ENCODE results near the gene PCDHB14. TPM values are rescaled to one million over a fixed set of nuclear protein-coding genes. Genes with fewer than 3 reads are reported as not detected.

PCDHB14 gene
- total RNA-seq, 1 donor from 2014 or later = 8.0 TPM

DNA sequence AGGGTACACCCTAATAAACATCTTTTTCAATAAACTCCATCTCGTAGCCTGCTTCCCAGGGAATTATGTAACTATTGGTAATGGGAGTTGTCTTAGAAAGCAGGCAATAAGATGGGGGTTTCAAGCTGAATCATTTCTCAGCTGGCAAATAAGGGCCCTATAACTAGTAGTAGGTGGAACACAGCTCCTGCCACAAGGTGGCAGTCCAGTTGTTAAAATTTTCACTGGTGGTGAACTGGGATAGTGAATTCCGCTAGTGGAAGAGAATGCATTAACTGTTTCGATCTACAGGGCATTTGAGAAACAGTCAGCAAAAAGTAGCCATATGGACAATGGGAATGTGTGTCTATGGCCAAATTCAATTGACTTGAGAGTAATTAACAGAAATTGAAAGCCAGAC lies 49.8 kb downstream of the PCDHB14 start:
- H3K27me3 Mint-ChIP-seq = no peaks in the 10 kb centered on the region
- DNase-seq (ENCODE audit: low spot score, unreplicated experiment) = no peak
- no peaks in the 10 kb centered on the region for H3K4me1 Mint-ChIP-seq (ENCODE audit: low read depth)
- H3K9me3 Mint-ChIP-seq (ENCODE audit: low read depth) = peaks cover 48% of the 10 kb centered on the region
- H3K36me3 Mint-ChIP-seq (ENCODE audit: insufficient read depth) = peaks cover 17% of the 10 kb centered on the region
- no peak overlapping the region for H3K4me3 Mint-ChIP-seq (ENCODE audit: low read depth)
- H3K27ac Mint-ChIP-seq = no peak overlapping the region
- TF ChIP-seq, protein P1, sequence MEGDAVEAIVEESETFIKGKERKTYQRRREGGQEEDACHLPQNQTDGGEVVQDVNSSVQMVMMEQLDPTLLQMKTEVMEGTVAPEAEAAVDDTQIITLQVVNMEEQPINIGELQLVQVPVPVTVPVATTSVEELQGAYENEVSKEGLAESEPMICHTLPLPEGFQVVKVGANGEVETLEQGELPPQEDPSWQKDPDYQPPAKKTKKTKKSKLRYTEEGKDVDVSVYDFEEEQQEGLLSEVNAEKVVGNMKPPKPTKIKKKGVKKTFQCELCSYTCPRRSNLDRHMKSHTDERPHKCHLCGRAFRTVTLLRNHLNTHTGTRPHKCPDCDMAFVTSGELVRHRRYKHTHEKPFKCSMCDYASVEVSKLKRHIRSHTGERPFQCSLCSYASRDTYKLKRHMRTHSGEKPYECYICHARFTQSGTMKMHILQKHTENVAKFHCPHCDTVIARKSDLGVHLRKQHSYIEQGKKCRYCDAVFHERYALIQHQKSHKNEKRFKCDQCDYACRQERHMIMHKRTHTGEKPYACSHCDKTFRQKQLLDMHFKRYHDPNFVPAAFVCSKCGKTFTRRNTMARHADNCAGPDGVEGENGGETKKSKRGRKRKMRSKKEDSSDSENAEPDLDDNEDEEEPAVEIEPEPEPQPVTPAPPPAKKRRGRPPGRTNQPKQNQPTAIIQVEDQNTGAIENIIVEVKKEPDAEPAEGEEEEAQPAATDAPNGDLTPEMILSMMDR (IDR thresholded peaks at IDR 0.05; ENCODE audit: unreplicated experiment) = no peak

Other genes with a start within 250 kb of the PCDHB14 start
- 0.29 and 0.31 TPM in 2 replicates for gene PCDHB1, start 172.0 kb upstream of the PCDHB14 start, total RNA-seq
- gene PCDHB2, start 128.7 kb upstream of the PCDHB14 start, total RNA-seq = 75.5 and 80.4 TPM in 2 replicates
- gene PCDHB3, start 122.9 kb upstream of the PCDHB14 start, total RNA-seq = 9.1 and 9.4 TPM in 2 replicates
- 4.4 and 4.6 TPM in 2 replicates for gene PCDHB4, start 101.5 kb upstream of the PCDHB14 start, total RNA-seq
- 29.4 and 32.4 TPM in 2 replicates for gene PCDHB5, start 88.1 kb upstream of the PCDHB14 start, total RNA-seq
- gene PCDHB6, start 73.3 kb upstream of the PCDHB14 start, total RNA-seq = 2.4 and 2.7 TPM in 2 replicates
- 0.93 and 1.1 TPM in 2 replicates for gene PCDHB7, start 50.7 kb upstream of the PCDHB14 start, total RNA-seq
- gene PCDHB8, start 45.6 kb upstream of the PCDHB14 start, total RNA-seq = 2.0 and 2.8 TPM in 2 replicates
- 11.9 and 14.3 TPM in 2 replicates for gene PCDHB16, start 41.0 kb upstream of the PCDHB14 start, total RNA-seq
- gene PCDHB9, start 36.2 kb upstream of the PCDHB14 start, total RNA-seq = 7.5 and 8.0 TPM in 2 replicates
- gene PCDHB10, start 31.0 kb upstream of the PCDHB14 start, total RNA-seq = 5.5 and 7.2 TPM in 2 replicates
- 4.7 and 5.9 TPM in 2 replicates for gene PCDHB11, start 23.7 kb upstream of the PCDHB14 start, total RNA-seq
- 5.4 and 7.2 TPM in 2 replicates for gene PCDHB12, start 14.6 kb upstream of the PCDHB14 start, total RNA-seq
- 6.8 and 7.4 TPM in 2 replicates for gene PCDHB13, start 9.4 kb upstream of the PCDHB14 start, total RNA-seq
- 8.3 and 9.5 TPM in 2 replicates for gene PCDHB15, start 22.1 kb downstream of the PCDHB14 start, total RNA-seq
- 1.1 and 1.2 TPM in 2 replicates for gene SLC25A2, start 80.7 kb downstream of the PCDHB14 start, total RNA-seq
- gene TAF7, start 97.4 kb downstream of the PCDHB14 start, total RNA-seq = 90.9 and 95.6 TPM in 2 replicates
- 1.1 and 1.3 TPM in 2 replicates for gene PCDHGA1, start 107.2 kb downstream of the PCDHB14 start, total RNA-seq
- 0.72 and 1.1 TPM in 2 replicates for gene PCDHGA2, start 115.4 kb downstream of the PCDHB14 start, total RNA-seq
- 0.80 and 0.81 TPM in 2 replicates for gene PCDHGA3, start 120.5 kb downstream of the PCDHB14 start, total RNA-seq
- 2.3 TPM in 2 replicates for gene PCDHGB1, start 126.8 kb downstream of the PCDHB14 start, total RNA-seq
- gene PCDHGA4, start 131.7 kb downstream of the PCDHB14 start, total RNA-seq = 0.96 and 1.2 TPM in 2 replicates
- 0.80 and 0.89 TPM in 2 replicates for gene PCDHGB2, start 136.7 kb downstream of the PCDHB14 start, total RNA-seq
- 0.69 and 0.71 TPM in 2 replicates for gene PCDHGA5, start 140.8 kb downstream of the PCDHB14 start, total RNA-seq
- gene PCDHGB3, start 146.9 kb downstream of the PCDHB14 start, total RNA-seq = 0.60 and 0.73 TPM in 2 replicates
- gene PCDHGA6, start 150.5 kb downstream of the PCDHB14 start, total RNA-seq = 0.60 and 0.80 TPM in 2 replicates
- gene PCDHGA7, start 159.4 kb downstream of the PCDHB14 start, total RNA-seq = 0.41 and 0.49 TPM in 2 replicates
- gene PCDHGB4, start 164.4 kb downstream of the PCDHB14 start, total RNA-seq = 16.1 and 17.0 TPM in 2 replicates
- 1.5 and 1.9 TPM in 2 replicates for gene PCDHGA8, start 169.3 kb downstream of the PCDHB14 start, total RNA-seq
- 4.0 and 4.2 TPM in 2 replicates for gene PCDHGB5, start 174.6 kb downstream of the PCDHB14 start, total RNA-seq
- 1.5 and 1.8 TPM in 2 replicates for gene PCDHGA9, start 179.4 kb downstream of the PCDHB14 start, total RNA-seq
- gene PCDHGB6, start 184.7 kb downstream of the PCDHB14 start, total RNA-seq = 23.1 and 24.0 TPM in 2 replicates
- gene PCDHGA10, start 189.6 kb downstream of the PCDHB14 start, total RNA-seq = 14.3 and 14.6 TPM in 2 replicates
- 6.0 and 8.0 TPM in 2 replicates for gene PCDHGB7, start 194.3 kb downstream of the PCDHB14 start, total RNA-seq
- gene PCDHGA11, start 197.7 kb downstream of the PCDHB14 start, total RNA-seq = 3.1 and 3.3 TPM in 2 replicates
- 2.9 and 3.2 TPM in 2 replicates for gene PCDHGA12, start 207.2 kb downstream of the PCDHB14 start, total RNA-seq